Breast epithelium (tissue), 4 donors: ENCODE measurements around the gene TMCC1. TPM values are rescaled to one million over a fixed set of nuclear protein-coding genes. Genes with fewer than 3 reads are reported as not detected.
A peak's percentile ranks its signal among the peaks of the same experiment; 100 is the strongest.
"Not testable (repeated sequence)": the region's sequence is repeated elsewhere in the genome, so short reads cannot be mapped to it uniquely, and the experiment has no call there.

Experiments used
- DNase-seq, 2 donors: peaks; one replicate each; pipeline ENCODE4 v3.0.0-alpha.2; 2019; ENCODE audit warnings: low spot score in 2 of 2
- H3K27ac ChIP-seq, 2 donors: fragments of 200-600 bp; sonication (generic) in 1 of 2; one replicate each; pipeline ENCODE4 v1.5.1; 2016 to 2019; ENCODE audit warnings: mild to moderate bottlenecking in 1 of 2
- H3K27me3 ChIP-seq, 2 donors: fragments of 200-600 bp; sonication (generic) in 1 of 2; one replicate each; pipeline versions ENCODE4 v1.5.1 to v1.6.0; 2017 to 2019; ENCODE audit warnings: control low read depth in 1 of 2, mild to moderate bottlenecking in 1 of 2
- H3K36me3 ChIP-seq: fragments of 200-600 bp; one replicate; pipeline ENCODE4 v1.5.1; 2019
- H3K4me1 ChIP-seq, 2 donors: fragments of 200-600 bp; sonication (generic); one replicate each; pipeline ENCODE4 v1.5.1; 2016 to 2019; ENCODE audit warnings: control low read depth in 1 of 2
- H3K4me3 ChIP-seq, 3 donors: fragments of 200-600 bp; sonication (generic); 1 replicate in 2 of 3; 2 replicates in 1 of 3; pipeline ENCODE4 v1.5.1; 2016 to 2019; ENCODE audit warnings: mild to moderate bottlenecking in 3 of 3, moderate library complexity in 2 of 3
- H3K9me3 ChIP-seq, 2 donors: fragments of 200-600 bp; sonication (generic) in 1 of 2; one replicate each; pipeline ENCODE4 v1.5.1; 2016 to 2019; ENCODE audit warnings: control low read depth in 1 of 2
- POLR2A ChIP-seq: fragments of 450-650 bp; IDR thresholded peaks from one replicate; pipeline ENCODE4 v1.6.1; 2016; ENCODE audit warnings: antibody characterized with exemption, mild to moderate bottlenecking, moderate library complexity
- POLR2AphosphoS5 ChIP-seq, 3 donors: sonication (generic); formaldehyde crosslinking; IDR thresholded peaks; one replicate each; pipeline ENCODE4 v1.6.1; 2017; ENCODE audit warnings: antibody characterized with exemption in 3 of 3
- intact Hi-C: fragments of 100-400 bp; cut with DNase I; formaldehyde crosslinking; loops from one replicate; pipeline ENCODE4 v1.15.1; 2023; ENCODE audit warnings: low total_unique reads
- total RNA-seq, 3 donors: library from RNA; depleted of rRNA; stranded (reverse); fragments of >200 nt; gene quantifications; one replicate each; pipeline ENCODE4 v1.1.0, GENCODE V29; 2016
- TF ChIP-seq, protein P1 (sequence below), 3 donors: fragments of 450-650 bp; IDR thresholded peaks; one replicate each; pipeline ENCODE4 v1.5.1; 2016 to 2017; ENCODE audit warnings: antibody characterized with exemption in 3 of 3, mild to moderate bottlenecking in 3 of 3, moderate library complexity in 3 of 3

TMCC1 gene
- total RNA-seq, 3 donors from 2014 or later: 29.4 to 48.1 (median 29.8) TPM

DNA sequence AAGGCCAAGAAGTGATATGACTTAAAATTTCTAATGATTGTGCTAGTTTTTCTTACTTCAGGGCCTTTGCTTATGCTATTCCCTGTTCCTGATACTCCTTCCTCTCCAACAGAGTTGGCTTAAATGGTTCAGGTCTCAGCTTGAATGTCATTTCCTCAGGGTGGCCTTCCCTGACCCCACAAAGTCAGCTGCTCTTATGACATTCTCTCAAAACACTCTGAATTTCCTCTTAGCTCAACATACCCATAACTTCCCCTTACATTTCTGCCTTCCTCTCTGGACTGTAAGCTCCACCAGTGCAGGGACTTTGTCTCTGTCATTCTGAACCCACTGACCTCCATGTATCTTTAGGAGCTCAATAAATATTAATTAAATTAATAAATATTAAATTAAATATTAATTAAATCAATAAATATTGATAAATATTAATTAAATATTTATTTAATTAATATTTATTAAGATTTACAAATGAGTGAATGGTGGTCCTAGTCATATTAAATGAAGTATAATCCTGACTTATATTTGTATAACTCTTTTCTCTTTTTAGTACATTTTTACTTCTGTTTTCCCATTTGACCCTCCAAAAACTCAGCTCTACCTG is 17.9 kb upstream of the TMCC1 start:
- Histone ChIP-seq H3K4me3 (no peak overlapping the region), H3K4me1 (no peaks in the 10 kb centered on the region), H3K9me3 (peaks cover 10 to 18% of the 10 kb centered on the region in 2 donors), H3K27me3 (no peaks in the 10 kb centered on the region), H3K27ac (no peak overlapping the region), H3K36me3 (no peaks in the 10 kb centered on the region)
- no peak for DNase-seq
- intact Hi-C loops: no loop called here
- TF ChIP-seq POLR2A: no peak
- no peak for TF ChIP-seq POLR2AphosphoS5 (IDR thresholded peaks at IDR 0.05)
- TF ChIP-seq, protein P1, sequence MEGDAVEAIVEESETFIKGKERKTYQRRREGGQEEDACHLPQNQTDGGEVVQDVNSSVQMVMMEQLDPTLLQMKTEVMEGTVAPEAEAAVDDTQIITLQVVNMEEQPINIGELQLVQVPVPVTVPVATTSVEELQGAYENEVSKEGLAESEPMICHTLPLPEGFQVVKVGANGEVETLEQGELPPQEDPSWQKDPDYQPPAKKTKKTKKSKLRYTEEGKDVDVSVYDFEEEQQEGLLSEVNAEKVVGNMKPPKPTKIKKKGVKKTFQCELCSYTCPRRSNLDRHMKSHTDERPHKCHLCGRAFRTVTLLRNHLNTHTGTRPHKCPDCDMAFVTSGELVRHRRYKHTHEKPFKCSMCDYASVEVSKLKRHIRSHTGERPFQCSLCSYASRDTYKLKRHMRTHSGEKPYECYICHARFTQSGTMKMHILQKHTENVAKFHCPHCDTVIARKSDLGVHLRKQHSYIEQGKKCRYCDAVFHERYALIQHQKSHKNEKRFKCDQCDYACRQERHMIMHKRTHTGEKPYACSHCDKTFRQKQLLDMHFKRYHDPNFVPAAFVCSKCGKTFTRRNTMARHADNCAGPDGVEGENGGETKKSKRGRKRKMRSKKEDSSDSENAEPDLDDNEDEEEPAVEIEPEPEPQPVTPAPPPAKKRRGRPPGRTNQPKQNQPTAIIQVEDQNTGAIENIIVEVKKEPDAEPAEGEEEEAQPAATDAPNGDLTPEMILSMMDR (IDR thresholded peaks at IDR 0.05): no peak

DNA sequence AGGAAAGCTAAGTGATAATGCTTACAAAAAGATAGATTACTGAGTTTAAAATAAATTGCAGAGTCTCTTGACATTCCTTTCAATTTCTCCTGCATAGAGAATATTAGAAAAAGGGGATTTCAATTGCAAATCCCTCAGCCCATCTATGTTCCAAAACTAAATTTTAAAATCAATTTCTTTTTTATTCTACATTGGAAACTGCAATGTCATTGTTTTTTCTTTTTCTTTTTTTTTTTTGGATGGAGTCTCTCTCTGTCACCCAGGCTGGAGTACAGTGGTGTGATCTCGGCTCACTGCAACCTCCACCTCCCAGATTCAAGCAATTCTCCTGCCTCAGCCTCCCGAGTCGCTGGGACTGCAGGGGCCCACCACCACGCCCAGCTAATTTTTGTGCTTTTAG is 15.7 kb upstream of the TMCC1 start:
- H3K4me1 ChIP-seq, H3K27me3 ChIP-seq, H3K27ac ChIP-seq, H3K36me3 ChIP-seq, intact Hi-C loops, H3K4me3 ChIP-seq, DNase-seq: not testable (repeated sequence)
- H3K9me3 ChIP-seq: peaks cover 9 to 21% of the 10 kb centered on the region in 2 donors

DNA sequence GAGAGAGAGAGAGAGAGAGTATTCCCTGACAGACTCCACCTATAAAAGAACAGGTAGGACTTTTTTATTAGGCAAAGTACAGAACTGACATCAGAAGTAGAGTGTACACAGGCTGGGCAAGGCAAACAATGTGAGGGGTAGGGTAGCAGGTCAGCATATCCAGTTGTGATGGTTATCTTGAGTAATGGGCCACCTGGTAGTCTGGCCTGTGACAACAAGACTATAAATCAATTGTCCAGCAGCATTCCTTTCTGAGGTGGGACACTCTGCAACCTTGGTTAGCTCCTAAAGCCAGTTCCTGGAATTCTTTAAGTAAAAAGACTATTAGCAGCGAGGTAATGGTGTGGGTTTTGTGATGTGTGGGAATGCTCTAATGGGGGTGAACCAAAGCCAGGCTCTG is 14.9 kb upstream of the TMCC1 start:
- TF ChIP-seq, protein P1 (IDR thresholded peaks at IDR 0.05): no peak
- no peak for TF ChIP-seq POLR2AphosphoS5 (IDR thresholded peaks at IDR 0.05)
- TF ChIP-seq POLR2A: no peak
- H3K9me3 ChIP-seq: peaks cover 9 to 21% of the 10 kb centered on the region in 2 donors
- intact Hi-C loops: no loop called here
- no peak overlapping the region for H3K4me3 ChIP-seq
- H3K27ac ChIP-seq: peak overlapping the region in 1 of 2 donors; percentile 38
- H3K4me1 ChIP-seq: no peaks in the 10 kb centered on the region
- H3K27me3 ChIP-seq: no peaks in the 10 kb centered on the region
- no peaks in the 10 kb centered on the region for H3K36me3 ChIP-seq
- no peak for DNase-seq

DNA sequence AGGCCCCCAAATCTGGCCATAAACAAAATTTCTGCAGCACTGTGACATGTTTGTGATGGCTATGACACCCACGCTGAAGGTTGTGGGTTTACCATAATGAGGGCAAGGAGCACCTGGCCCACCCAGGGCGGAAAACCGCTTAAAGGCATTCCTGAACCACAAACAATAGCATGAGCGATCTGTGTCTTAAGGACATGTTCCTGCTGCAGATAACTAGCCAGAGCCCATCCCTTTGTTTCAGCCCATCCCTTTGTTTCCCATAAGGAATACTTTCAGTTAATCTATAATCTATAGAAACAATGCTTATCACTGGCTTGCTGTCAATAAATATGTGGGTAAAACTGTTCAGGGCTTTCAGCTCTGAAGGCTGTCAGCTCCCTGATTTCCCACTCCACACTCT is 7.8 kb upstream of the TMCC1 start:
- DNase-seq: not testable (repeated sequence)

DNA sequence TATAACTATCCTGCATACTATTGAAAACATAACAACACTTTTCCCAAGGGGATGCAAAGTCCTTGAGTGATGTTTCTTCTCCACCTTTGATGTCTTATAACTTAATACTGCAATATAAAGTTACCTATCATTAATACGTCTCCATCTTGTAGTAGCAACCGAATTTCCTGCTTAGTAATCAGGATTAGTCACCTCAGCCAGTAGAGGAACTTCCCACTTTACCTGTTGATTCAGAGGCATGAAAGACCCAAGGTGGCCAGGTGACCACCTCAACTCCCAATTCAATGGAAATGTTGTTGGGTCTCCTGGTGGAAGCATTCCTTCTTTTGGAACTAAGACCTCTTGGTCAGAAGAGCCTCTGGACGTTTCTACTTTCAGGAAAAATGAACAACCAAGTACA is 3.5 kb upstream of the TMCC1 start:
- intact Hi-C loops: no loop called here
- Histone ChIP-seq H3K4me3 (no peak overlapping the region), H3K27me3 (no peaks in the 10 kb centered on the region), H3K27ac (no peak overlapping the region), H3K9me3 (peaks cover 0 to 7% of the 10 kb centered on the region in 2 donors), H3K36me3 (no peaks in the 10 kb centered on the region), H3K4me1 (no peaks in the 10 kb centered on the region)
- TF ChIP-seq POLR2A (no peak), POLR2AphosphoS5 (IDR thresholded peaks at IDR 0.05) (no peak)
- TF ChIP-seq, protein P1 (IDR thresholded peaks at IDR 0.05): no peak
- no peak for DNase-seq

More for the DNA sequence above, 7.8 kb upstream of the TMCC1 start:
- intact Hi-C loops, H3K36me3 ChIP-seq, H3K4me1 ChIP-seq, H3K27me3 ChIP-seq, H3K27ac ChIP-seq, H3K4me3 ChIP-seq: not testable (repeated sequence)
- H3K9me3 ChIP-seq: peaks cover 10 to 13% of the 10 kb centered on the region in 2 donors

DNA sequence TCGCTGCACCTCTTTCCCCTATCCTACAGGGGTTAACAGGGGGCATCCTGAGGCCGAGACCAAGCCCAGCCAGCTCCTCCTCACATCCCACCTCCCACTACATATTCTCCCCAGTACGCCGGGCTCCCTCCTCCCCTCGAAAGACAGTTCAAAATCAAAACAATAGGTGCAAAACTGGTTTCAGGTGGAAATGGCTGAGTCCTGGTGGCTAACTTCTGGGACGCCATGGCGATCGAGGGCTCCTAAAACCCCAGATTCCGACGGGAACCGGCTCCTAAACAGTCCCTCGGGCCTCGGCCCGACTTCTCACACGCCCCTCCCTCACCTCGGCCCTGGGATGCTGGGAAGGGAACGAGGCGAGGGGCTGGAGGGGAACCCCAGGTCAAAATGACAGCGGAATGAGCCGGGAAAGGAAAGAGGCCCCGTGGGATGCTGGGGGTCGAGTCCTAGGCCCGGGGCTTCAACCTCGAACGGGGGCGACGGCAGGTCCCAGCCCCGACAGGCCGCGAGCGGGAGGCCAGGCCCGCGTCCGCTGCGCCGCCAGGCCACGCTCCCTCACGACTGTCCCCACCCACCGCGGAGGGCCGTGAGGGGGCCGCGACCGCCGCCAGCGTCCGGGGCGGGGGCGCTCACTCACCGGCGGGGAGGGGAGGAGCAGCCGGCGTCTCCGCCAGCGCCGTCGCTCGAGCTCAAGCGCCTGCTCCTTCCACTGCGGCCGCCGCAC is 492 bp downstream of the TMCC1 start:
- H3K27ac ChIP-seq: peak overlapping the region; percentile 97 to 99
- H3K36me3 ChIP-seq: no peaks in the 10 kb centered on the region
- intact Hi-C loops: no loop called here
- TF ChIP-seq POLR2AphosphoS5 (IDR thresholded peaks at IDR 0.05): peak in 2 of 3 donors; percentile 31 to 53
- TF ChIP-seq, protein P1 (IDR thresholded peaks at IDR 0.05): peak in 1 of 3 donors; percentile 32
- TF ChIP-seq POLR2A: no peak
- no peaks in the 10 kb centered on the region for H3K9me3 ChIP-seq
- peaks cover 0 to 13% of the 10 kb centered on the region in 2 donors for H3K4me1 ChIP-seq
- H3K4me3 ChIP-seq: peak overlapping the region; percentile 85 to 95 (median 92)
- no peaks in the 10 kb centered on the region for H3K27me3 ChIP-seq
- DNase-seq: peak; percentile 24 to 55
